GM21576 (cell line): Measurements from ENCODE around the gene UBXN11.

ENCODE experiments used
- ATAC-seq: cut with Tn5 transposase; IDR thresholded peaks from one replicate; pipeline ENCODE4 v1.9.1; 2021; ENCODE audit warnings: mild to moderate bottlenecking, moderate library complexity; ENCODE audit not compliant: unreplicated experiment

UBXN11 gene

GRCh38 chr1:26288311-26288941 lies 18.0 kb downstream of the UBXN11 start:
- no peak for ATAC-seq

GRCh38 chr1:26287811-26288210 lies 18.6 kb downstream of the UBXN11 start:
- no peak for ATAC-seq

DNA sequence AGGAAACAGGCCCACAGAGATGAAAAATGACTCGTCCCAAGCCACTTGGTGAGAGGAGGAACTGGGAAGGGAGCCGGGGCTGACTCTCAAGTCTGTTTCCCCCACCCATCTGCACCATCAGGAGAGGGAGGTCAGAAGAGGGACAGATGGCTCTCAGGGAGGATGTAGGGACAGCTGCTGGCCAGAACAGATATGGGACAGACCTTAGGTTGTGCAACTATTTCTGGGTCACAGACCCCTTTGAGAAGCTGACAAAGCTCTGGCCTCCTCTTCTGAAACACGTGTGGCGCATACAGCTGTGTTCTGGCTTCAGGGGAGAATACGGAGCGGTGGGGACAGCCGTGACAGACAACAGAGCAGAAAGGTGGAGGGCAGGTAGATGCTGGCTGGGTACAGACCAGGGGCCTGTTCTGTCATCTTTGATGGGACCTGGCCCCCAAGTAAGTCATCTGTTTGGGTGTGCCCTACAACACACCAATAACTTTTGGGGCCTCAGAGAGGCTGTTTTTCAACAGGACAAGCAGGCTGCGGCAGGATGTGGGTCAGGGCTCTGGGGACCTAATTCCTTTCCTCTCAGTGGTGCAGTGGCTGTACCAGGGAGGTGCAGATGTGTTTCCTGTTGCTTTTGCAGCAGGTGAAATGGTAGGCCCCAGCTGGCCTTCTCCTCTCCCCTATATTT lies 19.3 kb downstream of the UBXN11 start:
- ATAC-seq: no peak

DNA sequence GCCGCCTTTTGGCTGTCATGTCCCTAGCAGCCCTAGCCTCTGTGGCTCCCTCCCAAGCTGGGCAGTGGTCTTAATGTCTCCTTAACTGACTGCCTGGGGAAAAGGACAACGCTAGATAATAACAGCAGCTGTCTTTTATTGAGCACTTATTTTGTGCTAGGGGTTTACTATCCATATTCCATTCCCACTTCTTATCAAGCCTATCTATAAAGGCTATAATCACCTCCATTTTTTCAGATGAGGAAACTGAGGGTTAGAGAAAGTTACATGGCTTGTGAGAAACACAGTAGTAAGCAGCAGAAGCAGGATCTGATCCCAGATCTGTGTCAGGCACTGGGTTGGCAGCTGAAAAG lies 20.4 kb downstream of the UBXN11 start:
- no peak for ATAC-seq

DNA sequence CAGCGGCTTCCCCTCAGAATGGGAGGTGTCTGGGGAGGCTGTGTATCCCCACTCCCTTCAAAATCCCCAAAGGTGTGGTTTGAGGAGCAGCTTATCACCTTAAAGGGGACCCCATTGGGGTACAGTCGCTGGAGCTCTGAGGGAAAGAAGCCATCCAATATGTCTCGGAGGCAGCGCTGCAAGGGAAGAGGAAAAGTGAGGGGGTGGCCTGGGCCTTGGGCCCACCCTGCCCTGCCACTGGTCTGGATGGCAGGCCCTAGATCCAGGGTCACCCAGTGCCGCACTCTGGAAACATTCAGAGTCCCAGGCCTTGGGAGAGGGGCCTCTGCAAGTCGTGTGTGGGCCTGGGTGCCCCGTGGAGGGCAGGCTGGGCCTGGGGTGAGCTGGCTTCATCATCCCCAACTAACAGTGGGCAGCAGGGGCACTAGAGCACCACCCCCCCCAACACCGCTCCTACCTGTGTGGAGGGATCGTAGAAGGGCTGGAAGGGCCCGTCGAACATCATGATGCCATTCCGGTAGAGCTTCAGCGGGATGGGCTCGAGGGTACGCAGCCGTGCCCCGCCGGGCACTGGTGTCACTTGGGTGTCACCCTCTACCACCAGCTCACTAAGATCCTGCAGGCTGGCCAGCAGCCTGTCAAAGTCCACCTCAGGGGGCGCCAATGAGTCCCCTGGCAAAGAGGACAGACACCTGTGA lies 20.9 kb downstream of the UBXN11 start:
- no peak for ATAC-seq

GRCh38 chr1:26284597-26285347 lies 21.7 kb downstream of the UBXN11 start:
- ATAC-seq: no peak

DNA sequence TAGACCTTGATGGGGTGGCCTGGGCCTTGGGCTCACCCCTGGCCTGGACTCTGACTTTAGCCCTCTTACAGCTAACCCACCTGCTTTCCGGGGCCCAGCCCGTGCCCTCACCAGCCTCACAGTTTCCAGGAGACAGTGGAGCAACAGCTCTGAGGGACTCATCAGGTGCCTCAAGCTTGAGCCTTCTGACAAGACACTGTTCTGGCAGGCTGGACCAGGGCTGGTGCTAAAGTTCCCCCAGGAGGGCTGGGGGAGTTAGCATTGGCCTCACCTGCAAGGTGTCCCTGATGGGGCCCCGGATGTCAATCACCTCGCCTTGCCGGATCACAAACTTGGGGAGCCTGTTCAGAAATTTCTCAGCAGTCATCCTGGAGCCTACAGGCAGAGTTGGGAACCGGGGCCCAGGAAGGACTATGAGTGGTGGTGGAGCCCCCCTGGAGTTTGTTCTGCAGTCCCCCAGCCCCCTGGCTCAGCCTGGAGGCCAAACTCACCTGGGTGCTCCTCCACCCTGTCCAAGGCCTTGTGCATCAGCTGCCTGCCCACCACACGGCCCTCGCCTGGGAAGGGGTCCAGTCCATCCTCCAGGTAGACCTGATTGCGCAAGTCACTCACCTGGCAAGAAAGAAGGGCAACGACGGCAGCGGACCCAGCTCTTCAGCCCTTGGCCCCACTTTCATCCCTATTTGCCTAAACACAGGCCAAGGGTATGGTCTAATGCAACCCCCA lies 22.4 kb downstream of the UBXN11 start:
- no peak for ATAC-seq

- no peak for ATAC-seq
Observed at GRCh38 chr1:26283279-26283853, 23.1 kb downstream of the UBXN11 start.

DNA sequence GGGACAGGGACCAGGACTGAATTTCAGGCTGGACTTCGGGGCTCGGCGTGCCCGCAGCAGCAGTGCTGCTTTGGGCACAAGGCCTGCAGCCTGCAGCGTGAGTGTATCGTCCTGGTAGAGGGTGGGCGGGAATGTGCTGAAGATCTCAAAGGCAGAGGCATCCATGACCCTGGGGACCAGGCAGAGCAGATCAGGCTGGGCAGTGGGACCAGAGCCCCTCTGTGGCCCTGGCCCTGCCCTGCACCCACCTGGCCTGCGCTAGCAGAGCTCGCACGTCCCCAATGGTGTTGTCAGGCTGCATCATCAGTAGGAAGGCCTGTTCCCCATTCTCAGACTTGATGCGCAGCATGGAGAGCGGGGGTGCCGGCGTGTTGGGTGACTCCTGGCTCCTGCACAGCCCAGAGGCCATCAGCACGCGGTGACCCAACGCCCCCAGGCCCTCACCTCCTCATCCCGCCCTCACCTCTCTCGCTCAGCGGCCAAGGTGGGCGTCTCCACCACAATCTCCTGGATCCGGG lies 24.0 kb downstream of the UBXN11 start:
- ATAC-seq: no peak

- ATAC-seq: no peak
Observed at GRCh38 chr1:26281971-26282370, 24.5 kb downstream of the UBXN11 start.

- ATAC-seq: no peak
Observed at GRCh38 chr1:26281091-26281958, 25.1 kb downstream of the UBXN11 start.

GRCh38 chr1:26280333-26281042 lies 25.9 kb downstream of the UBXN11 start:
- no peak for ATAC-seq

- peak; percentile 48 for ATAC-seq
Observed at GRCh38 chr1:26279456-26280332, 26.7 kb downstream of the UBXN11 start, which contains the start of gene SH3BGRL3. Gene SH3BGRL3 (plus strand): TSS chr1:26280086. CDS start chr1:26280156, 70 bp downstream.

- ATAC-seq: no peak
Observed at GRCh38 chr1:26278724-26279455, 27.5 kb downstream of the UBXN11 start.

DNA sequence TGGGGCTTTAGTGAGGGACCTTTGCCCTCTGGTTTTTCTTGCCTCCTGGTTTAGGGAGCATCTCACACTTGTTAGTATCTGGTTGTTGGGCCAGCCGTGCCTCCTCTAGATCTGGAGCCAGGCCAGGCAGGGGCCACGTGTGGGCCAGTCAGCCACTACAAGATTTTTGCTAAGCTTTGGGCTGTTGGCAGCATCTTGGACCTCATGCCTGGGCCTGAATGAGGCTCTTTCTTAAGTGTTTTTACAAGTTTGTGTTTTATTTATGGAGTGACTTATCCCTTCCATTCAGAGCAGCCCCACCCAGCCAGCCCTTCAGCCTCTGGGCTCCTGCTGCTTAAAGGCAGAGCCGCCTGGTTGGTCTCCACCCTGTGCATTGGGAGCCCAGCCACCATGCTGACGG lies 28.1 kb downstream of the UBXN11 start:
- no peak for ATAC-seq

- ATAC-seq: no peak
Observed at GRCh38 chr1:26277719-26278118, 28.7 kb downstream of the UBXN11 start.

DNA sequence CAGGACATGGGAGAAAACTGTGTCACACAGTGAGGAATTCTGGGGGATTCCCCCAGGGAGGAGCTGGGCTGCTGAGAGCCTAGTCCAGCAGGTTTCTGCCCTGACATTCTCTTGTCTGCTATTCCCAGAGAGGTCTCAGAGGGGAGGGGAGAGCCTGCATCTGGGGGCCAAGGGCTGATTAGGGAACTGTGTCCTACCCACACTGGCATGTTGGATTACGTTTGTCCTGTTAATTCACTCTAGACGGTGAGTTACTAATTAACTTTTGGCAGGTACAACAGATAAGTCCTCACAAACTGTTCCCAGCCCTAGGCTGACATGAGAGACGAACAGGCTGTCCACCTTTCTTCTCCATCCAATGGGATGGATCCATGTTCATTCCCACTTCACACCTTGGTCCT lies 29.2 kb downstream of the UBXN11 start:
- no peak for ATAC-seq
